RWPE2 (cell line): ENCODE results near the gene PAK6.
A peak's percentile ranks its signal among the peaks of the same experiment; 100 is the strongest.

Experiments
- ATAC-seq: fragments of 200-7000 bp; cut with Tn5 transposase; 3 replicates; pipeline ENCODE4 v1.9.1; 2021; ENCODE audit warnings: low read depth
- DNase-seq: peaks from one replicate; pipeline ENCODE4 v3.0.0-alpha.2; 2020; ENCODE audit warnings: low spot score
- H3K27ac ChIP-seq: fragments of 450-650 bp; 2 replicates; pipeline ENCODE4 v1.5.1; 2017; ENCODE audit warnings: mild to moderate bottlenecking; ENCODE audit not compliant: poor library complexity, severe bottlenecking
- H3K27me3 ChIP-seq: fragments of 250-450 bp; sonication (Bioruptor Pico); 2 replicates; pipeline ENCODE4 v1.5.1; 2021; ENCODE audit warnings: mild to moderate bottlenecking, moderate library complexity; ENCODE audit not compliant: insufficient read depth, poor library complexity, severe bottlenecking
- H3K36me3 ChIP-seq: fragments of 250-450 bp; sonication (Bioruptor Pico); 2 replicates; pipeline ENCODE4 v1.5.1; 2020; ENCODE audit warnings: low read depth, mild to moderate bottlenecking, moderate library complexity
- H3K4me1 ChIP-seq: fragments of 250-450 bp; sonication (Bioruptor Pico); 2 replicates; pipeline ENCODE4 v1.5.1; 2021; ENCODE audit warnings: mild to moderate bottlenecking, moderate library complexity; ENCODE audit not compliant: insufficient read depth, poor library complexity, severe bottlenecking
- H3K4me3 ChIP-seq: fragments of 250-450 bp; sonication (Bioruptor Pico); 2 replicates; pipeline ENCODE4 v1.5.1; 2021; ENCODE audit warnings: mild to moderate bottlenecking, moderate library complexity; ENCODE audit not compliant: severe bottlenecking
- H3K9me3 ChIP-seq: fragments of 250-450 bp; sonication (Bioruptor Pico); 2 replicates; pipeline ENCODE4 v1.5.1; 2021; ENCODE audit warnings: mild to moderate bottlenecking, moderate library complexity; ENCODE audit not compliant: severe bottlenecking
- TF ChIP-seq, protein P1 (sequence below): fragments of 450-650 bp; IDR thresholded peaks from one replicate; pipeline ENCODE4 v1.5.1; 2017; ENCODE audit warnings: mild to moderate bottlenecking, moderate library complexity; ENCODE audit not compliant: poor library complexity, severe bottlenecking

Gene PAK6

DNA sequence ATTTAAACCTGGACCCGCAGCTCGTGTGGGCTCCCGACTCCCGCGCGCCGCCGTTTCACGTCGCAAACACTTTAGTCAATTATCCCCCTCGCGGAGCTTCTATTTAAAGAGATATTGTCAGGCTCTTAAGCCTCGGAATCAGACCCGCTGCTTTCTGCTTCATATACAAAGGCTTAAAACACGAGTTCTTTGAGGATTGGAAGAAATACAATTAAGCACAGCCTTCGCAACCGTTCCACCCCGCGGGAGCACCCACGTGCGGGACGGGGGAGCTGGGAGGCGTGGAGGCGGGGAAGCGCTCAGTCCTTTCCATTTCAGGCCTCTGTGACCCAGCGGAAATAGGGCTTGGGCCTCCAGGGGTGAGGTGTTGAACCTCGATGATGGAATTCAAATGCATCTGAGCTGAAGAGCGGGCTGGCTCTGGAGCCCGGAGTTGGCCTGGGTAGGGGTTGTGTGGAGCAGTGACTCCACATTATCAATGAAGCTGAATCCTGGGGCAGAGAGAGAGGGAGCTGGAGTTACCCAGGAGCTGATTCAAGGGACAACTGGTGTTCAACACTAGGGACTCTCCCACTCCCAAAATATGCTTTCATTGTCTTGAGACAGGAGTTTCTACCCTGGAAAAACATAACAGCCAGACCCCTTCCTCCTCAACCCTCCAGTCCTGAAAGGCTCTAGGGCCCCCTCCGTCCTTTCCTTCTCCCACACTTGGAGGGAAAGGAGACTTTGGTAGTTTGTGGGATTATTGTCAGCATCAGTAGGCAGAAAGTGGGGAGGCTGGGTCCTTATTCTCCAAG is 41.6 kb downstream of the PAK6 start:
- DNase-seq (no peak), ATAC-seq (no peak)
- Histone ChIP-seq H3K4me3 (no peak overlapping the region), H3K4me1 (no peaks in the 10 kb centered on the region), H3K36me3 (no peaks in the 10 kb centered on the region), H3K27me3 (peaks cover 38% of the 10 kb centered on the region), H3K27ac (no peak overlapping the region), H3K9me3 (no peaks in the 10 kb centered on the region)
- TF ChIP-seq, protein P1, sequence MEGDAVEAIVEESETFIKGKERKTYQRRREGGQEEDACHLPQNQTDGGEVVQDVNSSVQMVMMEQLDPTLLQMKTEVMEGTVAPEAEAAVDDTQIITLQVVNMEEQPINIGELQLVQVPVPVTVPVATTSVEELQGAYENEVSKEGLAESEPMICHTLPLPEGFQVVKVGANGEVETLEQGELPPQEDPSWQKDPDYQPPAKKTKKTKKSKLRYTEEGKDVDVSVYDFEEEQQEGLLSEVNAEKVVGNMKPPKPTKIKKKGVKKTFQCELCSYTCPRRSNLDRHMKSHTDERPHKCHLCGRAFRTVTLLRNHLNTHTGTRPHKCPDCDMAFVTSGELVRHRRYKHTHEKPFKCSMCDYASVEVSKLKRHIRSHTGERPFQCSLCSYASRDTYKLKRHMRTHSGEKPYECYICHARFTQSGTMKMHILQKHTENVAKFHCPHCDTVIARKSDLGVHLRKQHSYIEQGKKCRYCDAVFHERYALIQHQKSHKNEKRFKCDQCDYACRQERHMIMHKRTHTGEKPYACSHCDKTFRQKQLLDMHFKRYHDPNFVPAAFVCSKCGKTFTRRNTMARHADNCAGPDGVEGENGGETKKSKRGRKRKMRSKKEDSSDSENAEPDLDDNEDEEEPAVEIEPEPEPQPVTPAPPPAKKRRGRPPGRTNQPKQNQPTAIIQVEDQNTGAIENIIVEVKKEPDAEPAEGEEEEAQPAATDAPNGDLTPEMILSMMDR: no peak

GRCh38 chr15:40281057-40281800 is 42.4 kb downstream of the PAK6 start:
- Histone ChIP-seq H3K4me3 (no peak overlapping the region), H3K27ac (no peak overlapping the region), H3K27me3 (peaks cover 38% of the 10 kb centered on the region), H3K9me3 (no peaks in the 10 kb centered on the region), H3K36me3 (no peaks in the 10 kb centered on the region), H3K4me1 (no peaks in the 10 kb centered on the region)
- DNase-seq: no peak
- ATAC-seq: no peak
- TF ChIP-seq, protein P1: no peak

DNA sequence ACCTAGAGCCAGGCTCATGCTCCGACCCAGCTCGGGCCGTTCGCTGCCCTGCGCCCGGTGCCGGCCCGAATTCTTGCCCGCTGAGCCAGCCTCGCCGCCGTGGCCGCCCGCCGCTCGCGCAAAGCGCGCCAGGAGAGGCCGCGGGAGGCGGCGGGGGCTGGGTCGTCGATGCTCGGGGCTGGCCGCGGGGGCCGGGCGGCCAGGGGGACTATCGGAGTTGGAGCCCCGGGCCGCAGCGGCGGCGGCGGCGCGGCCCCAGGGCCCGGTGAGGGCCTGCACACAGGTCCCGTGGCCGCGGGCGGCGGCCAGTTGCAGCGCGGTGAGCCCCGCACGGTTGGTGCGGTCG is 42.9 kb downstream of the PAK6 start:
- H3K36me3 ChIP-seq: no peaks in the 10 kb centered on the region
- no peaks in the 10 kb centered on the region for H3K9me3 ChIP-seq
- H3K4me1 ChIP-seq: no peaks in the 10 kb centered on the region
- peaks cover 38% of the 10 kb centered on the region for H3K27me3 ChIP-seq
- TF ChIP-seq, protein P1: no peak
- ATAC-seq (no peak; the same call in 2 of the 3 replicates), DNase-seq (no peak)
- H3K4me3 ChIP-seq: peak overlapping the region; percentile 28
- no peak overlapping the region for H3K27ac ChIP-seq

DNA sequence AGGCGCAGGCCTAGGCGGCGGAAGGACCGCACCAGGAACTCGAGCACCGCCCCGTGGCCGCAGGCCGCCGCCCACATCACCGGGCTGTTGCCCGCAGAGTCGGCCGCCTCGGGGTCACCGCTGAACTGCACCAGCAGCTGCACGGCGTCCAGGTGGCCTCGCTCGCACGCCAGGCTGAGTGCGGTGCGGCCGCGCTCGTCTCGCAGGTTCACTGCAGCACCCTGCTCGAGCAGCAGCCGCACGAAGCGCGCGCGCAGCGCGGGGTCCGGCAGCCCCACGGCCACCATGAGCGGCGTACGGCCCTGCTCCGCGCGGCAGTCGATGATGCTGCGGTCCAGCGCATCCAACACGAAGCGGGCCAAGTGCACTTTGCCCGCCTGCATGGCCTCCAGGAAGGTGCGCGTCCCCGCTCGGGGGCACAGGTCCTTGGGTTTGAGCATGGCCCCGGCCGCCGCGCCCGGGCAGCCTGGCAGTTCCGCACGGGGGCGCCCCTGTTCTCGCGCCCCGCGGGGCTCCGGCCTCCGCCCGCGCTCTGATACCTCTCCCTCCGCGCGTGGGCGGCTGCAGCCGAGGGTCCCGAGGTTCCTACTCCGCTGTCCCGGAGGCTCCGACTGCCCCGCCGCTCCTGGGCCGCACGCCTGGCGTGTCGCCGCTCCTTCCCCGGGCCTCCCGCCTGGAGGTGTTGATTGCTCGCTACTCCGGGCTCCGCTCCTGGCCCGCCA is 43.4 kb downstream of the PAK6 start:
- peak; percentile 48 for ATAC-seq
- peaks cover 38% of the 10 kb centered on the region for H3K27me3 ChIP-seq
- peak overlapping the region; percentile 28 for H3K4me3 ChIP-seq
- no peaks in the 10 kb centered on the region for H3K4me1 ChIP-seq
- H3K9me3 ChIP-seq: no peaks in the 10 kb centered on the region
- no peak overlapping the region for H3K27ac ChIP-seq
- TF ChIP-seq, protein P1: peak; percentile 86
- H3K36me3 ChIP-seq: no peaks in the 10 kb centered on the region
- no peak for DNase-seq
